Keratinocyte (primary cell): ENCODE results near the gene LAIR2.

Experiments
- EZH2 ChIP-seq: IDR thresholded peaks from one replicate; pipeline ENCODE4 v1.6.1; 2012; ENCODE audit warnings: inconsistent platforms, mild to moderate bottlenecking, low read length, moderate library complexity
- TF ChIP-seq, protein P1 (sequence below), 3 experiments: IDR thresholded peaks in 1 of 3; conservative IDR thresholded peaks in 1 of 3; optimal IDR thresholded peaks in 1 of 3; 2 replicates in 2 of 3; 3 replicates in 1 of 3; pipeline versions ENCODE3 to v1.5.1; 2011; ENCODE audit warnings: low read length in 3 of 3, mild to moderate bottlenecking in 3 of 3, moderate library complexity in 2 of 3, control low read depth in 1 of 3, inconsistent platforms in 1 of 3; ENCODE audit not compliant: insufficient read depth in 2 of 3; ENCODE audit errors: extremely low read depth in 1 of 3

DNA sequence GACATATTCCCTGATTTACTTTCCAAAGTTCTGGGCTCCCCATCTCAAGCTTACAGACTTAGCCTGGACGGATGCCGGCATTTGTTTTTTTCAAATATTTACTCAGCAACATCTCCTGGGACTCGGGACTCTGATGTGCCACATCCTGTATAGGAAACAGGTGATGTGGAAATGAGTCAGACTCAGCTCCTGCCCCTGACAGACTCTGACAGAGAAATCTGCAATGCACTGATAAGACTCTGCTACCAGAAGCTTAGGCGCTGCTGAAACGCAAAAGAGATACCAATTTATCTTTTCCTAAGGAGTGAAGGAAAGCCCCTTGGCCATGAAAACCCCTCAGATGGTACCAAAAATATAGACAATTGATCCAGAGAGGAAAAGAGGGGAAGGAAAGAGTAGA, 16.2 kb downstream of the LAIR2 start:
- TF ChIP-seq, protein P1, sequence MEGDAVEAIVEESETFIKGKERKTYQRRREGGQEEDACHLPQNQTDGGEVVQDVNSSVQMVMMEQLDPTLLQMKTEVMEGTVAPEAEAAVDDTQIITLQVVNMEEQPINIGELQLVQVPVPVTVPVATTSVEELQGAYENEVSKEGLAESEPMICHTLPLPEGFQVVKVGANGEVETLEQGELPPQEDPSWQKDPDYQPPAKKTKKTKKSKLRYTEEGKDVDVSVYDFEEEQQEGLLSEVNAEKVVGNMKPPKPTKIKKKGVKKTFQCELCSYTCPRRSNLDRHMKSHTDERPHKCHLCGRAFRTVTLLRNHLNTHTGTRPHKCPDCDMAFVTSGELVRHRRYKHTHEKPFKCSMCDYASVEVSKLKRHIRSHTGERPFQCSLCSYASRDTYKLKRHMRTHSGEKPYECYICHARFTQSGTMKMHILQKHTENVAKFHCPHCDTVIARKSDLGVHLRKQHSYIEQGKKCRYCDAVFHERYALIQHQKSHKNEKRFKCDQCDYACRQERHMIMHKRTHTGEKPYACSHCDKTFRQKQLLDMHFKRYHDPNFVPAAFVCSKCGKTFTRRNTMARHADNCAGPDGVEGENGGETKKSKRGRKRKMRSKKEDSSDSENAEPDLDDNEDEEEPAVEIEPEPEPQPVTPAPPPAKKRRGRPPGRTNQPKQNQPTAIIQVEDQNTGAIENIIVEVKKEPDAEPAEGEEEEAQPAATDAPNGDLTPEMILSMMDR (optimal IDR thresholded peaks at IDR 0.05 in 1 of 3, IDR thresholded peaks at IDR 0.05 in 1 of 3, conservative IDR thresholded peaks at IDR 0.05 in 1 of 3; ENCODE audit: extremely low read depth in 1 of 3, insufficient read depth in 2 of 3, low read length in 3 of 3) = no peak
- TF ChIP-seq EZH2 = no peak
